Mesodermal cell (in vitro differentiated cells): ENCODE results near the gene PRRG3.
"Not testable (repeated sequence)": the region's sequence is repeated elsewhere in the genome, so short reads cannot be mapped to it uniquely, and the experiment has no call there.

ENCODE experiments used
- H3K27ac ChIP-seq: 2 replicates; pipeline ENCODE4 v1.7.0; 2013; ENCODE audit warnings: mild to moderate bottlenecking, low read depth, low read length, moderate library complexity; ENCODE audit not compliant: severe bottlenecking
- H3K36me3 ChIP-seq: 2 replicates; pipeline ENCODE4 v1.7.1; 2013; ENCODE audit warnings: mild to moderate bottlenecking, low read length, moderate library complexity; ENCODE audit not compliant: control insufficient read depth, insufficient read depth
- H3K4me1 ChIP-seq: one replicate; pipeline ENCODE4 v1.7.1; 2013; ENCODE audit warnings: mild to moderate bottlenecking, low read length; ENCODE audit not compliant: insufficient read depth, control insufficient read depth, poor library complexity, severe bottlenecking
- H3K4me3 ChIP-seq: 2 replicates; pipeline ENCODE4 v1.7.0; 2013; ENCODE audit warnings: low read length, control low read depth, mild to moderate bottlenecking; ENCODE audit not compliant: insufficient read depth, poor library complexity, severe bottlenecking; ENCODE audit errors: extremely low read depth
- H3K9me3 ChIP-seq: 2 replicates; pipeline ENCODE4 v1.7.1; 2013; ENCODE audit warnings: mild to moderate bottlenecking, low read length, moderate library complexity; ENCODE audit not compliant: control insufficient read depth
- WGBS, 2 experiments: methylation state at CpG; one replicate each; pipeline ENCODE4 v1.1.5; 2013; ENCODE audit warnings: missing lambda C conversion rate in 2 of 2; ENCODE audit not compliant: insufficient coverage in 2 of 2; 5-methylcytosine and 5-hydroxymethylcytosine counted together

The PRRG3 gene

DNA sequence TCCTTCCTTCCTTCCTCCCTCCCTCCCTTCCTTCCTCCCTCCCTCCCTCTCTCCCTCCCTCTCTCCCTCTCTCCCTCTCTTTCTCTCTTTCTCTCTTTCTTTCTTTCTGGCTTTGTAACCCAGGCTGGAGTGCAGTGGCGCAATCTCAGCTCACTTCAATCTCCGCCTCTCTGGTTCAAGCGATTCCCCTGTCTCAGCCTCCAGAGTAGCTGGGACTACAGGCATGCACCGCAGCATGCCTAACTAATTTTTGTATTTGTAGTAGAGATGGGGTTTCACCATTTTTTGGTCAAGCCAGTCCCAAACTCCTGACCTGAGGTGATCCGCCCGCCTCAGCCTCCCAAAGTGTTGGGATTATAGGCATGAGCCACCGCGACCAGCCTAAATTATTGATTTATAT lies 1.8 kb downstream of the PRRG3 start:
- no CpG with 5 or more reads among the region's 8 CpGs for WGBS, 2 experiments
- not testable (repeated sequence) for H3K27ac ChIP-seq, H3K4me3 ChIP-seq

DNA sequence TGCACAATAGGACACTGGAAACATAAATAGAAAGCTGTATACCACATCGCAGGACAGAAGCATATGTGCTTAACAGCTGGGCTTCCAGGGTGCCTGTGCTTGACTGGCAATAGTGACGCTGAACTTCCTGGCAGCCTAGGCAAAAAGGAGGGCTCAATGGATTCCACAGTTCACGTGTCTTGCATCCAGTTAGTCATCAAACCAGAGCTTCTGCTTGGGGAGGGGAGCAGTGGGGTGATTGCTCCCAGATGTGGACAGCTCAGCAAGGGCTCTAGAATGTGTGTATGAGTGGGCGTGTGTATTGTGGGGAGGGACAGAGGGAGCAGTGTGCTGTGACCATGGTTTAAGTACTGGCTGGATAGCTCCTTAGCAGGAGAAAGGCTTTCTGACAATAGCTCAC lies 2.3 kb downstream of the PRRG3 start:
- H3K36me3 ChIP-seq, result no peaks in the 10 kb centered on the region
- no peak overlapping the region for H3K27ac ChIP-seq
- no peak overlapping the region for H3K4me3 ChIP-seq
- no peaks in the 10 kb centered on the region for H3K4me1 ChIP-seq
- WGBS, 2 experiments, result 94% methylated on average over 2 of the region's 4 CpGs; no CpG with 5 or more reads in 1 of the 2 experiments
- no peaks in the 10 kb centered on the region for H3K9me3 ChIP-seq

More for the DNA sequence above, 1.8 kb downstream of the PRRG3 start:
- not testable (repeated sequence) for H3K9me3 ChIP-seq, H3K4me1 ChIP-seq, H3K36me3 ChIP-seq

DNA sequence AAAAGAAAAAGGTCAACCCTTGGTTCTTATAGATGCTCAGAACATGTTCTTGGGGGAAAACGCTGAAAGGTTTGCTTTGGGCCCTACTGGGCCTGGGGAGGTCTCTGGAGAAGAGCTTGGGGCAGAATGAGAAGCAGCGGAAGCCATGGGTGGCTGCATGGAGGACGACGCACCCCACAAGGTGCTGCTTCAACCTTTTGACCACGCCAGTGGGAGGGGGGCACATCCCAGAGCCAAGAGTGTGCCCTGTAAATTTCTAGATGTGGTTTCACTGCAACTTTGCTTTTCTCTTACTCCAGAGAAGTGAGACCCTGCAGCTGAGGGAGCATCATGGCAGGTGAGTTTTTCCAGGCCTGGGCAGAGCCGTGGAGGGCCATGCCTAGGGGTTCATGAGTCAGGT lies 3.2 kb downstream of the PRRG3 start:
- Histone ChIP-seq H3K27ac (no peak overlapping the region), H3K36me3 (no peaks in the 10 kb centered on the region), H3K4me3 (no peak overlapping the region), H3K9me3 (no peaks in the 10 kb centered on the region), H3K4me1 (no peaks in the 10 kb centered on the region)
- no CpG with 5 or more reads among the region's 6 CpGs for WGBS, 2 experiments

DNA sequence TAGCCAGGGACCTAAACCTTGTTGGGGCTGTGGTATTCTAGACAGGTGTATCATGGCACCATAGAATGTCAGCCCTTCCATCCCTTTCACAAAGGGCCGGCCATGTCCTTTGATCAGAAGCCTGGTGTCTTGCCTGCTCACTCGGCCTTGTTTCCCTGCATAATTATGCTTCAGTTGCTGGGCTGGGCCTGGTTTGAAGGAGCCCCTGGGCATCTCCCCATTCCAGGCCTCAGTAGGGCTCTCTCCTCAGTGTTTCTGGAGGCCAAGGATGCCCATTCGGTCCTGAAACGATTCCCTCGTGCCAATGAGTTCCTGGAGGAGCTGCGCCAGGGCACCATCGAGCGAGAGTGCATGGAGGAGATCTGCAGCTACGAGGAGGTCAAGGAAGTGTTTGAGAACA lies 4.5 kb downstream of the PRRG3 start:
- H3K4me3 ChIP-seq, result no peak overlapping the region
- no peaks in the 10 kb centered on the region for H3K9me3 ChIP-seq
- H3K36me3 ChIP-seq, result no peaks in the 10 kb centered on the region
- 93% methylated on average over 2 of the region's 9 CpGs; no CpG with 5 or more reads in 1 of the 2 experiments for WGBS, 2 experiments
- no peaks in the 10 kb centered on the region for H3K4me1 ChIP-seq
- H3K27ac ChIP-seq, result no peak overlapping the region

DNA sequence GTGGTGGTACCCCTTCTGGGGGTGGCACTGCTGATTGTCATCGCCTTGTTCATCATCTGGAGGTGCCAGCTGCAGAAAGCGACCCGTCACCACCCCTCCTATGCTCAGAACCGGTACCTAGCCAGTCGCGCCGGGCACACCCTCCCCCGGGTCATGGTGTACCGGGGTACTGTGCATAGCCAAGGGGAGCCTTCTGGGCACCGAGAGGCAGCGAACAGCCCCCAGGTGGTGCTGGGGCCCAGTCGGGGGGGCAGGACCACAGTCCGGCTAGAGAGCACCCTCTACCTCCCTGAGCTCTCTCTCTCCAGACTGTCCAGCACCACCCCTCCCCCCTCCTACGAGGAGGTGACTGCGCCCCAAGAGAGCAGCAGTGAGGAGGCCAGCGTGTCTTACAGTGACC lies 5.3 kb downstream of the PRRG3 start:
- H3K27ac ChIP-seq, result no peak overlapping the region

DNA sequence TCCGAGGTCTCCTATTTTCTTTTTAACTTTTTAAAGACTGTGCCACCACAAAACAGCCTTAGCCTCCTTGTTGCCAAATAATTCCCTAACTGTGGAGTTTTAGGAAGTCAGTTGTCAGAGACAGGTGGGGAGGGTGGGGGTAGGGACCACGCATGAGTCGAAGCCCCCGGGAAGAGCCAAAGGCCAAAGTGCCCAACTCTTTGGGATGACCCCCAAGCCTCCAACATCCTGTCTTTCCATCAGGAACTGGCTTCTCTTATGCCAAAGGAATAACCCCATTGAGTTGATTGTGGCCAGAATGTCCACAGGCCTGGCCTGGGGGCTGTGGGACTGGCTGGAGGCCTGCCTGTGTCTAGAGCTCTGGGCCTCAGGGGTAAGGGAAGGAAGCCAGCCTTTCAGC lies 5.8 kb downstream of the PRRG3 start:
- H3K9me3 ChIP-seq, result no peaks in the 10 kb centered on the region
- no peaks in the 10 kb centered on the region for H3K4me1 ChIP-seq
- H3K4me3 ChIP-seq, result no peak overlapping the region
- H3K27ac ChIP-seq, result no peak overlapping the region
- no CpG with 5 or more reads among the region's 4 CpGs for WGBS, 2 experiments
- no peaks in the 10 kb centered on the region for H3K36me3 ChIP-seq

More for the DNA sequence above, 5.3 kb downstream of the PRRG3 start:
- H3K36me3 ChIP-seq, result no peaks in the 10 kb centered on the region
- 93% methylated on average over 3 to 8 of the region's 16 CpGs for WGBS, 2 experiments
- H3K4me3 ChIP-seq, result no peak overlapping the region
- H3K9me3 ChIP-seq, result no peaks in the 10 kb centered on the region
- H3K4me1 ChIP-seq, result no peaks in the 10 kb centered on the region

DNA sequence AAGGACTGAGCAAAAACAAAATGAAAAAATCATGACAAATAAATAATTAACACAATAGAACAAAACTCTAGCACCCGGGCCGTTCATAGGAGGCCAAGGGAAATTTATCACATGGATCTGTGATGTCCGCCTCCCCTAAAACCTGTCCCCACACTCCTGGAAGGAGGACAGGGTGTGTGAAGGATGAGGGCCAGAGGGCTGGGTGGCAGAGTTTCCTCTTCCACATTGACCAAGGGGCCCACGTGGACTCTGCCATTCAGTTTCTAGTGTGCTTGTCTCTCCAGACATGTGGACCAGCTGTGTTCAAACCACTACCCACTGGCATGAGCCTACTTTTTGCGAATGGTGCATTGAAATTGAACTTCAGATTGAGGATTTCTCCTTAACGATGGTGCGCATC lies 6.3 kb downstream of the PRRG3 start:
- H3K9me3 ChIP-seq, result no peaks in the 10 kb centered on the region
- no peaks in the 10 kb centered on the region for H3K36me3 ChIP-seq
- no peaks in the 10 kb centered on the region for H3K4me1 ChIP-seq
- whole genome bisulfite sequencing, 2 experiments, result 94% methylated on average over 4 of the region's 7 CpGs; no CpG with 5 or more reads in 1 of the 2 experiments
- H3K27ac ChIP-seq, result no peak overlapping the region
- H3K4me3 ChIP-seq, result no peak overlapping the region

DNA sequence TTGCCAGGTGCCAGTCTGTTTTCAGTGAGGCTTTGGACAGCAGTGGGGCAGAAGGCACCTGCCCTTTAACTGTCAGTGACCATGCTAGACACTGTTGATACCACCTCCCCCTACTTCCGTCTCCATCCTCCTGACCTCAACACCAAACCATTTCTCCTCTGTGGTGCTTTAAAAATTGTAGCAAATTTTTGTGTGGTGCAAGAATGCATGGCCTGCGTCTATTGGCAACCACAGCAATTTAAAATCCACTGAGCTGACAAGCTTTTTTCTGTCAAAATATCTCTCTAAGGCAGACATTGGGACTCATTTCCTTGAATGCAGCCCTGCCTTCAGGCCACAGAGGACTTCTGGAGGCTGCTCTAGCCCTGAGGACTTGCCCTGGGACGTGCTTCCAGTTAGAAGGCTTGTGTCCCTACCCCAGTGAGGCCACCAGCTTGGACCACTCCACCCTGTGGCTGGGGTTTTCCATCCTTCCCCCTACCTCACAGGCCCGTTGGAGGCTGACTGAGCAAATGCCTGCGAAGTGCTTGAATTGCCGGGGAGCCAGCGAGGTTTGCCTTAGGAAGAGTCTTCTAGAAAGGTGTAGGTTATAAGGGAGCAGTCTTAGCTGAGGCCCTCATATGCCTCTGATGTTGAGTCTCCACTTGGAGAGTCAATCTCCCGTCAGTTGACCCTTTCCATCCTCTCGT lies 6.9 kb downstream of the PRRG3 start:
- H3K36me3 ChIP-seq, result no peaks in the 10 kb centered on the region
- no peak overlapping the region for H3K4me3 ChIP-seq
- no peaks in the 10 kb centered on the region for H3K9me3 ChIP-seq
- H3K27ac ChIP-seq, result no peak overlapping the region
- 67% methylated on average over 1 of the region's 9 CpGs; no CpG with 5 or more reads in 1 of the 2 experiments for WGBS, 2 experiments
- H3K4me1 ChIP-seq, result no peaks in the 10 kb centered on the region

DNA sequence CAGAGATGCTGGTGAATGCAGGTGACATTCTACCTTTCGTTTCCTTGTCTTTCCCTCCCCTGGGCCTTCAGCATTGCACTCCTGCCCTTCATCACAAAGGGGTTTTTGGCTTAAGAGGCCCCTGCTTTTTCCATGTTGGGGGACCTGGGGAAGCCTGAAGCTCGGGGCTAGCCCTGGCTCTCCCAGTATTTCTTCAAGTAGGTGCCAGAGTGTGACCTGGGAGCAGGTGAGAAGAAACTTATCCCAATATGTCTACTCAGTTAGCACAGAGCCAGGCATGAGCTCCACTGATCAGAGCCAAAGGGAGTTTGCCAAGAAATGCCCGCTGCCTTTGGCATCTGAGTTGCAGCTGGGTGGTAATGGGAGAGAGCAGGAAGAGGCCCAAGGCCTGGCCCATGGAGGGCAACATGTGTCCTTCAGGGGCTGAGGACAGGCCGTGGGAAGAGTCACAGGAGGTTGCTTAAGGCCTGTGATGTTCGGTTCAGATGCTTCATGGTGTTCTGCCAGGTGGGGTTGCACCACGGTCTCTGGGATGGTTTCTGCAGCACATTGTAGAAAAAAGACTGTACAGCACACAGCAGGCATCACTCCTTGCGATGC lies 7.6 kb downstream of the PRRG3 start:
- H3K4me3 ChIP-seq, result no peak overlapping the region
- H3K36me3 ChIP-seq, result no peaks in the 10 kb centered on the region
- no peaks in the 10 kb centered on the region for H3K9me3 ChIP-seq
- no CpG with 5 or more reads among the region's 7 CpGs for WGBS, 2 experiments
- no peak overlapping the region for H3K27ac ChIP-seq
- no peaks in the 10 kb centered on the region for H3K4me1 ChIP-seq

DNA sequence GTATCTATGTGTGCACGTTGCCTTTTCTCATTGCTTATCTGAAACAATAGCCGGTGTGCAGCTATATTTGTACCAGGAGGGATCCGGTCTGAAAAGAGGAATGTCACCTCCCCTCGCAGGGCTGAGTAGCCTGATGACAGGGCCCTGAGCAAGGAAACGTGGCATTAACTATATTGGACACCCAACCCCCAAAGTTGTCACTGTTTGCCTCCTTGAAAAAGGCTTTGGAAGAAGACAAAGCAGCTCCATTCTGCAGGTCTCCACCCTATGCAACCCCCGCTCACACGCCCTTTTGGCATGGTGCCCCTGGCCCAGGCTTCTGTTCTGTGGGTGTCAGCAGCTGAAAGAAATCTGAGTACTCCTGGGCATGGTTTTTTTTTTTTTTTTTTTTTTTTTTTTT lies 8.2 kb downstream of the PRRG3 start:
- H3K4me1 ChIP-seq, result no peaks in the 10 kb centered on the region
- H3K9me3 ChIP-seq, result no peaks in the 10 kb centered on the region
- 93% methylated on average over 3 of the region's 7 CpGs; no CpG with 5 or more reads in 1 of the 2 experiments for WGBS, 2 experiments
- no peak overlapping the region for H3K4me3 ChIP-seq
- H3K27ac ChIP-seq, result no peak overlapping the region
- no peaks in the 10 kb centered on the region for H3K36me3 ChIP-seq

DNA sequence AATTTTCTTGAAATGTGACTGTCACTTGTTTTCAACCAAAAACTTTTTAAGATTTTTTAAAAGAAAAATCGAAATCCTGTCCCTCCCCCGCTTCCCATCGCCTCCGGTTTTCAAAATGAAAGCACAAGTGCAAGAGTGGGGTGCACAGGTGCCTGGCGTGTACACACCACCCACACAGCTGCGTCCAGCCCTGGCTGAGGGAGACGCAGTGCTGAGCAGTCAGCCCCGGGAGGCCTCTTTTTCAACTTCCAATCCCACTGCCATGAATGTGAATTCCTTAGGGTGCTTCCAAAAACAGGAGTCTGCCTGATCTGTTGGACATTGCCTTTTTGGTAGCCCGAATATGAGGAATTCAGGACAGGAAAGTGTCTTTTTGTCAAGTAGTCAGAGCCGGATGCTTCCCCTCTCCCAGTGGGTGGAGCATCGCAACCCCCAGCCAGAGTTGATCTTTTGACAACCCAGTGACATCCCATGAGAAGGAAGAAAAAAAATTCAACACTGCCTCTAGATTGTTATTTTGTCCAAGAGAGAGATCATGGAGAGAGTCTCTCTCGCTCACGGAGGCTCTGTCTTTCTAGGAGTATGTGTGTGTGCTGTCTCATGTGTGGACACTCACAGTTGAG lies 8.9 kb downstream of the PRRG3 start:
- Histone ChIP-seq H3K27ac (no peak overlapping the region), H3K36me3 (no peaks in the 10 kb centered on the region), H3K4me3 (no peak overlapping the region), H3K4me1 (no peaks in the 10 kb centered on the region), H3K9me3 (no peaks in the 10 kb centered on the region)
- WGBS, 2 experiments, result 90 to 93% methylated on average over 4 to 5 of the region's 13 CpGs
